Transverse colon (tissue), 3 donors: ENCODE results near the gene IMMP2L.

Experiments used
- POLR2A ChIP-seq: fragments of 450-650 bp; IDR thresholded peaks from one replicate; pipeline ENCODE4 v1.6.1; 2016; ENCODE audit warnings: antibody characterized with exemption, mild to moderate bottlenecking, moderate library complexity
- TF ChIP-seq, protein P1 (sequence below), 5 experiments: fragments of 200-600 bp in 3 of 5; fragments of 450-650 bp in 2 of 5; sonication (generic) in 3 of 5; IDR thresholded peaks; 1 replicate in 2 of 5; 2 replicates in 3 of 5; pipeline ENCODE4 v1.5.1; 2016 to 2017; ENCODE audit warnings: antibody characterized with exemption in 5 of 5, inconsistent platforms in 3 of 5, mild to moderate bottlenecking in 2 of 5, moderate library complexity in 1 of 5

- TF ChIP-seq POLR2A = no peak
- TF ChIP-seq, protein P1, sequence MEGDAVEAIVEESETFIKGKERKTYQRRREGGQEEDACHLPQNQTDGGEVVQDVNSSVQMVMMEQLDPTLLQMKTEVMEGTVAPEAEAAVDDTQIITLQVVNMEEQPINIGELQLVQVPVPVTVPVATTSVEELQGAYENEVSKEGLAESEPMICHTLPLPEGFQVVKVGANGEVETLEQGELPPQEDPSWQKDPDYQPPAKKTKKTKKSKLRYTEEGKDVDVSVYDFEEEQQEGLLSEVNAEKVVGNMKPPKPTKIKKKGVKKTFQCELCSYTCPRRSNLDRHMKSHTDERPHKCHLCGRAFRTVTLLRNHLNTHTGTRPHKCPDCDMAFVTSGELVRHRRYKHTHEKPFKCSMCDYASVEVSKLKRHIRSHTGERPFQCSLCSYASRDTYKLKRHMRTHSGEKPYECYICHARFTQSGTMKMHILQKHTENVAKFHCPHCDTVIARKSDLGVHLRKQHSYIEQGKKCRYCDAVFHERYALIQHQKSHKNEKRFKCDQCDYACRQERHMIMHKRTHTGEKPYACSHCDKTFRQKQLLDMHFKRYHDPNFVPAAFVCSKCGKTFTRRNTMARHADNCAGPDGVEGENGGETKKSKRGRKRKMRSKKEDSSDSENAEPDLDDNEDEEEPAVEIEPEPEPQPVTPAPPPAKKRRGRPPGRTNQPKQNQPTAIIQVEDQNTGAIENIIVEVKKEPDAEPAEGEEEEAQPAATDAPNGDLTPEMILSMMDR (IDR thresholded peaks at IDR 0.05) = no peak
Observed at GRCh38 chr7:111571720-111572119, 9.4 kb upstream of the IMMP2L start.
